ENCODE measurements around the gene PLCH2. TPM values are rescaled to one million over a fixed set of nuclear protein-coding genes. Genes with fewer than 3 reads are reported as not detected.
A peak's percentile ranks its signal among the peaks of the same experiment; 100 is the strongest.

Gene PLCH2
- total RNA-seq, 1 donor from 2014 or later, result 0.16 TPM

DNA sequence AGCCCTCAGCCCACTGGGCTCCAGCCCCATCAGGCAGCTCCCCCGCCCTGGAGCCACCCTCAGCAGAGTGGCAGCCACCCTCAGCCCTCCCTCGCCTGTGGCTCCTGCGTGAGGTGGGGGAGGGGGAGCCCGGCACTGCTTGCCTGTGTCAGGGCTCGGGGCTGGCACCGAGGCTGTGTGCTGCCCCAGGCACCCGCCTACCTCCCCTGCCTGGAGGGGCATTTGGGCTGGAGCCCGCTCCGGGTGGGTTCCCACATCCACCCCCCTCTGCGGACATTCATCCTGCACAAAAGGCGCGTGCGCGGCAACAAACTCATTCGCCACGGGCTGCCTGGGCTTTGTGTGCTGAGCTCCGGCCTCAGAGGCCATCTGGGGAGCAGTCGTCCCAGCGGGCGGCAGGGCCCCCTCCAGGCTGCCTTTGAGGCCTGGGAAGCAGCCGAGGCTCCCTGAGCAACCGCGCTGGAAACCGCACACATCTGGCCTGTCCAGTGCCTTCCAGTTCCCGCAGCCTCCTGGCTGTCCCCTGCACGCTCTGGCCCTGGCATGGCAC, 67.5 kb downstream of the PLCH2 start:
- Histone ChIP-seq H3K4me1 (peaks cover 86% of the 10 kb centered on the region), H3K27me3 (ENCODE audit: low read depth) (peaks cover 32% of the 10 kb centered on the region), H3K9me3 (replicated peaks) (no peaks in the 10 kb centered on the region), H3K36me3 (no peaks in the 10 kb centered on the region), H3K27ac (replicated peaks) (peak overlapping the region; percentile 97), H3K4me3 (no peak overlapping the region)
- intact Hi-C loops (cut with micrococcal nuclease), result no loop called here
- no peak for DNase-seq
- TF ChIP-seq, protein P1, sequence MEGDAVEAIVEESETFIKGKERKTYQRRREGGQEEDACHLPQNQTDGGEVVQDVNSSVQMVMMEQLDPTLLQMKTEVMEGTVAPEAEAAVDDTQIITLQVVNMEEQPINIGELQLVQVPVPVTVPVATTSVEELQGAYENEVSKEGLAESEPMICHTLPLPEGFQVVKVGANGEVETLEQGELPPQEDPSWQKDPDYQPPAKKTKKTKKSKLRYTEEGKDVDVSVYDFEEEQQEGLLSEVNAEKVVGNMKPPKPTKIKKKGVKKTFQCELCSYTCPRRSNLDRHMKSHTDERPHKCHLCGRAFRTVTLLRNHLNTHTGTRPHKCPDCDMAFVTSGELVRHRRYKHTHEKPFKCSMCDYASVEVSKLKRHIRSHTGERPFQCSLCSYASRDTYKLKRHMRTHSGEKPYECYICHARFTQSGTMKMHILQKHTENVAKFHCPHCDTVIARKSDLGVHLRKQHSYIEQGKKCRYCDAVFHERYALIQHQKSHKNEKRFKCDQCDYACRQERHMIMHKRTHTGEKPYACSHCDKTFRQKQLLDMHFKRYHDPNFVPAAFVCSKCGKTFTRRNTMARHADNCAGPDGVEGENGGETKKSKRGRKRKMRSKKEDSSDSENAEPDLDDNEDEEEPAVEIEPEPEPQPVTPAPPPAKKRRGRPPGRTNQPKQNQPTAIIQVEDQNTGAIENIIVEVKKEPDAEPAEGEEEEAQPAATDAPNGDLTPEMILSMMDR (IDR thresholded peaks at IDR 0.05; ENCODE audit: borderline replicate concordance), result no peak

DNA sequence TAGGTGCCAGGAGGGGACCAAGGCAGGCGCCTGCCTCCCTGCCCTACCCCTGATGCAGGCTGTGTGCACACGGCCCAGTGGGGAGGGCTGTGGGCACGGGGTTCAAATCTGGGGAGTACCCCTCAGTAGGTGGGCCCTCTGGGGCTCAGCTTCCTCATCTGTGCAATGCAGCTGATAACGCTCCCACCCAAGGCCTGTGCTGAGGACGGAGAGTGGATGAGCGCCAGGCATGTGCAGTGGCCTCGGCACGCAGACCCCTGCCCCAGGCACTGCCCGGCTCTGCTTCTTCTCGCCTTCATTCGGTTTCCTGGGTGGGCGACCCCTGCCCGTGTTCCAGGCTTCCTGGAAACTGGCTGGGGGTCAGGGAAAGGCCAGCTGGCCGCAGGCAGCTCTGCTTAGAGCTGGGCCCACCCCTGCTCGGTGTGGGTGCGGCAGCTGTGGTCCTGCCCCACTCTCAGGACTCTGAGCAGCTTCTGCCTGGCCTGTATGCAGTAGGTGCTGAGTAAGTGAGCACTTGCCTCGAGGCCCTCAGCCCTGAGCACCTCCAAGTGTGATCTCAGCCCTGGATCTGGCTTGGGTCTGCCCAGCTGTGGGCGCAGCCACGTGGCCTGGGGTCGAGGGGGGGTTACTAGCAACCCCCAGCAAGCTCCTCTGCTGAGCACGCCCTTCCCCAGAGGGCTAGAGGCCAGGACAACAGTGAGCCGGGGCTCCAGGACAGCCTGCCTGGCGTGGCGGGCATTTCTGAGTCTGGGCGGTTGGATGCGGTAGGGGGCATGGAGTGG, 68.2 kb downstream of the PLCH2 start:
- H3K27ac ChIP-seq (replicated peaks), result peak overlapping the region; percentile 97
- no peaks in the 10 kb centered on the region for H3K36me3 ChIP-seq
- peak overlapping the region; percentile 9 for H3K4me3 ChIP-seq
- H3K9me3 ChIP-seq (replicated peaks), result no peaks in the 10 kb centered on the region
- H3K4me1 ChIP-seq, result peaks cover 91% of the 10 kb centered on the region
- peaks cover 25% of the 10 kb centered on the region for H3K27me3 ChIP-seq (ENCODE audit: low read depth)
- intact Hi-C loops (cut with micrococcal nuclease), result no loop called here
- DNase-seq, result no peak
- TF ChIP-seq, protein P1 (IDR thresholded peaks at IDR 0.05; ENCODE audit: borderline replicate concordance), result no peak

DNA sequence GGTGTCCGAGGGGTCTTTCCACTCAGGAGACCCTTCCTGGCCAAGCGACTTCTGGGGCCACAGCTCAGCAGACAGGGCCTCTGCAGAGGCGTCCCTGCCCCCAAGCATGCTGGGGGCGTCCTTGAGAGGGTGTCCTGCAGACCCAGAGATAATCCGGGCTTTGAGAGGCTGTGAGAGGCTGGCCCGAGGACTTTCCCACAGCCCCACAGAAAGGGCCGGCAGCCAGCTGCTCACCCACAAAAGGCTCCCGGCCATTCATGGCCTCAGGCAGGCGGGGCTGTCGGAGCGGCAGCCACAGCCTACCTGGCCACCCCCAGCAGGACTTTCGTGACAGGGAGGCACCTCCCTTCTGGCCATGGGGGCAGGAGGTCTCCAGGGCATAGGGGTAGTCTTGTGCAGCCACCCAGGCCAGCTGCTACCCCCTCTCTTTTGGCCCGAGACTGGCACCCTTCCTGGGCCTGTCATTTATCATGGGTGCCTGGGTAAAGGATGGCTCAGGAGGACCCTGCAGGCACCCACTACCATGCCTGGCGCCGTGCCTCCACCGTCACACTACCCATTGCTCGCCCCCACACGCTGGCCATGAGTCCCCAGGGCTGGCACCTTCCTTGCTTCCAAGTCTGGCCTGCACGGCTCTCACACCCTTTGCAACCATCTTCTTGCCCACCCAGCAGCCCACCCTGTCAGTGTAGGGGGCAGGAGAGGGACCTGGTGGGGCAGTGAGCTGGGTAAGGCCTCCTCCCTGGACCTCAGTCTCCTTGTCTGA, 69.0 kb downstream of the PLCH2 start:
- H3K36me3 ChIP-seq, result no peaks in the 10 kb centered on the region
- peak overlapping the region; percentile 9 for H3K4me3 ChIP-seq
- TF ChIP-seq, protein P1 (IDR thresholded peaks at IDR 0.05; ENCODE audit: borderline replicate concordance), result no peak
- intact Hi-C loops (cut with micrococcal nuclease), result no loop called here
- peak overlapping the region; percentile 97 for H3K27ac ChIP-seq (replicated peaks)
- H3K9me3 ChIP-seq (replicated peaks), result no peaks in the 10 kb centered on the region
- H3K27me3 ChIP-seq (ENCODE audit: low read depth), result peaks cover 18% of the 10 kb centered on the region
- peaks cover 97% of the 10 kb centered on the region for H3K4me1 ChIP-seq
- DNase-seq, result no peak

DNA sequence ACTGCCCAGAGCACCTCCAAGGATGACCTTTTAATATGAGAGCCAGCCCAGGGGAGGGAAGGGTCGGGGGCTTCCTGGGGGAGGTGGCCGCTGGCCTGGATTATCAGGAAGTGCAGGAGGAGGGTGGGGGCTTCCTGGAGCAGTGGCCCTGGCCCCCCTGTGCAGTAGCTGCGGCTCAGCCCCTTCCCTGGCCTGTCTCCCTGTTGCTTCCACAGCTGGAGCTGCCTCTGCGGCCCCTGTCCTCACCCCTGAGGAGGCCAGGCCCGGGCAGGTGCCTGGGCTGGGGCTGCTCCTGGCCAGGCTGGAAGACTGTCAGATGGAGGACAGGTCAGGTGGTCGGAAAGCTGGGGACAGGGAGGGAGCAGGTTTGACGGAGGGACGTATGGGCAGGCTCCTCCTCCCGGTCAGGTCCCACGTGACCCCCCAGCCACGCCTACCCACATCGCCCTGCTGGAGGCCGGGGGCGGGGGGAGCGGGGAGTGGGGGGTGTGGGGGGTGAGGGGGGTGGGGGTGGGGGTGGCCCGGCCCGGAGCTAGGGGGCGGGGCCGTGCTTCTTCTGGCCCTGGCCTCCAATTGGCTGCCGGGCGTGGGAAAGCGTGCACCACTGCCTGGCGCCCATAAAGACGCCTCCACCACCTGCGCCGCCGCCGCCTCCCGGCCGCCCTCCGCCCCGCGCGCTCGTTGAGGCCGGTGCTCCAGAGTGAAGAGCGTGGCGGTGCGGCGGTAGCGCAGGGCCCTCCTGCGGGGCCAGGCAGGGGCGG, 69.8 kb downstream of the PLCH2 start:
- Histone ChIP-seq H3K27me3 (ENCODE audit: low read depth) (peaks cover 9% of the 10 kb centered on the region), H3K4me1 (peaks cover 91% of the 10 kb centered on the region), H3K36me3 (no peaks in the 10 kb centered on the region), H3K27ac (replicated peaks) (peak overlapping the region; percentile 97), H3K4me3 (peak overlapping the region; percentile 73), H3K9me3 (replicated peaks) (no peaks in the 10 kb centered on the region)
- TF ChIP-seq, protein P1 (IDR thresholded peaks at IDR 0.05; ENCODE audit: borderline replicate concordance), result no peak
- intact Hi-C loops (cut with micrococcal nuclease), result no loop called here
- peak; percentile 91 for DNase-seq

Data from left ventricle myocardium inferior (tissue), 1 donor.